HCT116 (cell line): ENCODE data around the gene MYH14. TPM values are rescaled to one million over a fixed set of nuclear protein-coding genes. Genes with fewer than 3 reads are reported as not detected.

Experiments
- ATAC-seq: fragments of 200-7000 bp; cut with Tn5 transposase; 2 replicates; pipeline ENCODE4 v1.9.1; 2020; ENCODE audit warnings: mild to moderate bottlenecking, moderate library complexity
- BruUV-seq: library from RNA; stranded (reverse); fragments of 400-500 nt; replicated peaks from 2 replicates; lab custom pipeline; 2021; lab: Mats Ljungman, UMichigan
- CTCF ChIA-PET: fragments of 300-600 bp; sonication (Branson Sonifier 250); formaldehyde crosslinking; loops from one replicate; lab custom pipeline; 2021; ENCODE audit warnings: antibody characterized with exemption; lab: Charles Lee
- POLR2A ChIA-PET: fragments of 300-600, 350-600 bp; sonication (Branson Sonifier 250); formaldehyde crosslinking; loops from one replicate; lab custom pipeline; 2021; ENCODE audit warnings: antibody characterized with exemption; lab: Charles Lee
- RAD21 ChIA-PET, 2 experiments: fragments of 300-600 bp; sonication (Branson Sonifier 250); formaldehyde crosslinking; loops; one replicate each; lab custom pipeline; 2023; ENCODE audit warnings: low total read pairs in 2 of 2; ENCODE audit not compliant: uncharacterized antibody in 2 of 2, unreplicated experiment in 2 of 2, low non-redundant PET in 1 of 2; lab: Charles Lee
- DNase-seq: peaks from one replicate; pipeline ENCODE4 v3.0.0-alpha.2; 2010; ENCODE audit warnings: low read depth, low spot score
- H2AFZ ChIP-seq: fragments of 200-600 bp; shearing (Covaris generic), sonication (generic); 2 replicates; pipeline ENCODE4 v1.6.1; 2017; ENCODE audit warnings: low read depth, mixed run types, mixed read lengths, antibody characterized with exemption, low read length; ENCODE audit not compliant: poor library complexity, severe bottlenecking
- H3K27ac ChIP-seq: 2 replicates; pipeline ENCODE4 v1.5.1; 2012; ENCODE audit warnings: low read depth, low read length
- H3K27me3 ChIP-seq: fragments of 200-600 bp; sonication (generic); 2 replicates; pipeline ENCODE4 v1.6.1; 2016; ENCODE audit warnings: mixed run types, low read length, mixed read lengths; ENCODE audit not compliant: insufficient read depth
- H3K36me3 ChIP-seq, 2 experiments: fragments of 200-500 bp in 1 of 2; fragments of 200-600 bp in 1 of 2; sonication (Bioruptor generic) in 1 of 2; sonication (generic) in 1 of 2; 2 replicates each; pipeline versions ENCODE4 v1.5.1 to v1.6.1; 2014 to 2016; ENCODE audit warnings: low read length in 2 of 2, inconsistent platforms in 1 of 2, mixed read lengths in 1 of 2, mixed run types in 1 of 2; ENCODE audit not compliant: insufficient read depth in 2 of 2, control insufficient read depth in 1 of 2
- H3K4me1 ChIP-seq, 2 experiments: fragments of 200-600 bp in 1 of 2; sonication (generic) in 1 of 2; 2 replicates each; pipeline versions ENCODE4 v1.5.1 to v1.6.1; 2012 to 2017; ENCODE audit warnings: low read length in 2 of 2, inconsistent platforms in 1 of 2, mild to moderate bottlenecking in 1 of 2, mixed read lengths in 1 of 2, mixed run types in 1 of 2, moderate library complexity in 1 of 2; ENCODE audit not compliant: insufficient read depth in 2 of 2, control insufficient read depth in 1 of 2
- H3K4me2 ChIP-seq: fragments of 200-600 bp; sonication (generic); 2 replicates; pipeline ENCODE4 v1.6.1; 2017; ENCODE audit warnings: mixed run types, low read length, mixed read lengths
- H3K4me3 ChIP-seq, 2 experiments: fragments of 200-600 bp in 1 of 2; sonication (generic) in 1 of 2; replicated peaks in 1 of 2; 2 replicates each; pipeline ENCODE4 v1.5.1; 2011 to 2016; ENCODE audit warnings: low read length in 2 of 2, control low read depth in 1 of 2, low read depth in 1 of 2, mild to moderate bottlenecking in 1 of 2, mixed read lengths in 1 of 2, mixed run types in 1 of 2
- H3K79me2 ChIP-seq: fragments of 200-600 bp; sonication (generic); 2 replicates; pipeline ENCODE4 v1.6.1; 2017; ENCODE audit warnings: mild to moderate bottlenecking, mixed run types, low read length, moderate library complexity, mixed read lengths; ENCODE audit not compliant: insufficient read depth
- H3K9ac ChIP-seq: fragments of 200-600 bp; sonication (generic); 2 replicates; pipeline ENCODE4 v1.6.1; 2016; ENCODE audit warnings: low read length, mixed read lengths
- H3K9me2 ChIP-seq: fragments of 200-600 bp; sonication (generic), shearing (Covaris generic); 2 replicates; pipeline ENCODE4 v1.6.1; 2017; ENCODE audit warnings: mixed run types, mild to moderate bottlenecking, moderate library complexity; ENCODE audit not compliant: insufficient read depth
- H3K9me3 ChIP-seq, 2 experiments: fragments of 200-500 bp in 1 of 2; fragments of 200-600 bp in 1 of 2; sonication (Bioruptor generic) in 1 of 2; sonication (generic) in 1 of 2; 2 replicates each; pipeline ENCODE4 v1.6.1; 2014 to 2017; ENCODE audit warnings: low read length in 2 of 2, mixed read lengths in 2 of 2, inconsistent platforms in 1 of 2, low read depth in 1 of 2, mild to moderate bottlenecking in 1 of 2, mixed run types in 1 of 2, moderate library complexity in 1 of 2; ENCODE audit not compliant: control insufficient read depth in 1 of 2, insufficient read depth in 1 of 2
- H4K20me1 ChIP-seq: fragments of 200-600 bp; sonication (generic), shearing (Covaris generic); 2 replicates; pipeline ENCODE4 v1.6.1; 2017; ENCODE audit warnings: mixed run types, mild to moderate bottlenecking, moderate library complexity; ENCODE audit not compliant: insufficient read depth
- FOSL1 ChIP-seq: IDR thresholded peaks from 2 replicates; pipeline ENCODE4 v1.6.1; 2012; ENCODE audit warnings: low read depth
- JUND ChIP-seq: IDR thresholded peaks from 2 replicates; pipeline ENCODE4 v1.6.1; 2012
- POLR2A ChIP-seq: IDR thresholded peaks from 2 replicates; pipeline ENCODE4 v1.7.0; 2011; ENCODE audit warnings: borderline replicate concordance; ENCODE audit not compliant: insufficient read depth, insufficient read length; ENCODE audit errors: extremely low read depth
- POLR2AphosphoS5 ChIP-seq: IDR thresholded peaks from 2 replicates; pipeline ENCODE4 v1.6.1; 2011; ENCODE audit warnings: mild to moderate bottlenecking, low read depth, low read length, moderate library complexity
- RAD21 ChIP-seq: IDR thresholded peaks from 2 replicates; pipeline ENCODE4 v1.6.1; 2012; ENCODE audit warnings: low read depth, mild to moderate bottlenecking
- YY1 ChIP-seq: IDR thresholded peaks from 2 replicates; pipeline ENCODE4 v1.6.1; 2011; ENCODE audit warnings: low read length, low read depth, moderate library complexity, mild to moderate bottlenecking; ENCODE audit not compliant: insufficient replicate concordance; ENCODE audit errors: extremely low read depth
- ZFX ChIP-seq: fragments of 450-650 bp; IDR thresholded peaks from 2 replicates; pipeline ENCODE4 v1.6.1; 2017
- intact Hi-C: fragments of 100-400 bp; cut with micrococcal nuclease; formaldehyde crosslinking; loops from 2 replicates; pipeline ENCODE4 v1.10.0; 2022
- total RNA-seq: library from RNA; stranded (reverse); gene quantifications from one replicate; pipeline ENCODE4 v1.2.1, GENCODE V29; 2021; ENCODE audit not compliant: unreplicated experiment
- TF ChIP-seq, protein P1 (sequence below): IDR thresholded peaks from 2 replicates; pipeline ENCODE4 v1.6.1; 2012

The MYH14 gene
- total RNA-seq, 1 experiment from 2014 or later, result 60.1 TPM

DNA sequence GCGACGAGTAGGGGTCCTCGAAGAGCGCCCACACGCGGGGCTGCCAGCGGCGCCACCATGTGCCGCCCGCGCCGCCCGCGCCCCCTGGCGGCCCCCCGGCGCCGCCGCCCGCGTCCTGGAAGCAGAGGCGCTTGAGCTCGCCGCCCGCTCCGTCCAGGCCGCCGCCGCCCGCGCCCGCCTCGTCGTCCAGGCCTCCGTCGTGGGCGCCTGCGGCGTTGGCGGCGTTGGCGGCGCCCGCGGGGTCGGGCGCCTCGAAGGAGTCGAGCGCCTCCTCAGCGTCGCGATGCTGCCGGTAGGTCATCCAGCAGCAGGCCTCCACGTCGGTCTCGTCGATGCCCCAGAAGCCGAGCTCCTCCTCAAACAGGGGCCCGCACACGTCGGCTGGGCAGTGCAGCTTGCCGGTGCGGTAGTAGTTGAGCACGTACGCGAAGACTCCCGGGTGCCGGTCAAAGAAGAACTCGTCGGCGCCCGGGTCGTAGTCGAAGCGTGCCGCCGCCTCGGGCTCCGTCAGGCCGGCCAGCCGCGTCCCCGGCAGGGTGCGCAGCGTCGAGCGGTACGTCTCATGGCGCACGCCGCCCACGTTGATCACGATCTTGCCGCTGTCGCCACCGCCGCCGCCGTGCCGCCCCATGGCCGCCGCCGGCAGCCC lies 124.9 kb downstream of the MYH14 start:
- no peak for ATAC-seq

DNA sequence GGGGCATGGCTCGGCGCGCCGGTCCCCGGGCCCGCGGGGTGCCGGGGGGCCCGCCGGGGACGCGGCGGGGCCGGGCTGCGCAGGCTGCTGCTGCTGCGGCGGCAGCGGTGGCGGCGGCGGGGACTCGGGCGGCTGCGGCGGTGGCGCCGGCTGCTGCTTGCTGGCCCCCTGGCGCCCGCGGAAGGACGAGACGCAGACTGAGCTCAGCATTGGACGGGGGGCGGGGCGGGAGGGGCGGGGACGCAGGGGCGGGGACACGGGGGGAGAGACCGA lies 125.4 kb downstream of the MYH14 start:
- ChIA-PET RAD21 (interaction anchor here (0.6 to 1.0 kb wide), 4 partner anchors 17 to 460 kb away, joined by 3 to 6 read pairs (median 3); no protein-coding TSS in a partner anchor), POLR2A (interaction anchor here (0.6 to 1.2 kb wide), 8 partner anchors 13 to 768 kb away, joined by 3 to 7 read pairs (median 3); no protein-coding TSS in a partner anchor), CTCF (interaction anchor here (0.6 to 1.9 kb wide), 13 partner anchors 10 to 593 kb away, joined by 3 to 10 read pairs (median 4); partner anchors contain the start of gene POLD1)
- no peaks in the 10 kb centered on the region for H3K27me3 ChIP-seq
- H3K36me3 ChIP-seq, result peaks cover 0 to under 1% of the 10 kb centered on the region in 2 experiments; a peak in 1 of 4 replicates
- no peaks in the 10 kb centered on the region for H4K20me1 ChIP-seq
- H3K9me2 ChIP-seq, result no peaks in the 10 kb centered on the region
- H3K9ac ChIP-seq, result peak overlapping the region; percentile 66
- peak overlapping the region; percentile 50 to 64; a peak in 3 of 4 replicates for H3K4me3 ChIP-seq
- TF ChIP-seq POLR2AphosphoS5 (peak; percentile 51; the same call in 1 of the 2 replicates), FOSL1 (no peak)
- no peak; the same call in 1 of the 2 replicates for ATAC-seq
- peak overlapping the region; percentile 89 for H3K4me2 ChIP-seq
- H3K9me3 ChIP-seq, result no peaks in the 10 kb centered on the region
- H3K4me1 ChIP-seq, result peaks cover 33 to 74% of the 10 kb centered on the region in 2 experiments
- no peak for DNase-seq
- H2AFZ ChIP-seq, result no peak overlapping the region
- peak overlapping the region; percentile 61; the same call in 1 of the 2 replicates for H3K27ac ChIP-seq
- BruUV-seq, result no TSS peak
- intact Hi-C loops, result loop anchor here (2.0 kb wide), 1 partner anchor 164 kb away; no protein-coding TSS in a partner anchor
- H3K79me2 ChIP-seq, result peaks cover 3% of the 10 kb centered on the region; the same call in 1 of the 2 replicates

More for the DNA sequence above, 124.9 kb downstream of the MYH14 start:
- Histone ChIP-seq H4K20me1 (no peaks in the 10 kb centered on the region), H3K4me3 (peak overlapping the region; percentile 50 to 64), H3K9me2 (no peaks in the 10 kb centered on the region), H3K9ac (peak overlapping the region; percentile 66), H3K9me3 (no peaks in the 10 kb centered on the region), H3K27me3 (no peaks in the 10 kb centered on the region), H2AFZ (no peak overlapping the region), H3K27ac (peak overlapping the region; percentile 61; the same call in 1 of the 2 replicates), H3K4me2 (peak overlapping the region; percentile 89), H3K4me1 (peaks cover 33 to 70% of the 10 kb centered on the region in 2 experiments), H3K36me3 (peaks cover 0 to 5% of the 10 kb centered on the region in 2 experiments; a peak in 2 of 4 replicates), H3K79me2 (peaks cover 3% of the 10 kb centered on the region; the same call in 1 of the 2 replicates)
- CTCF ChIA-PET, result interaction anchor here (0.6 to 1.9 kb wide), 9 partner anchors 9 to 593 kb away, joined by 3 to 10 read pairs (median 4); partner anchors contain the start of gene POLD1
- no TSS peak for BruUV-seq
- no peak for TF ChIP-seq RAD21
- TF ChIP-seq ZFX, result peak; percentile 67; the same call in 1 of the 2 replicates
- peak; percentile 4 for TF ChIP-seq POLR2A
- no peak for TF ChIP-seq YY1
- no peak for TF ChIP-seq JUND
- TF ChIP-seq, protein P1, sequence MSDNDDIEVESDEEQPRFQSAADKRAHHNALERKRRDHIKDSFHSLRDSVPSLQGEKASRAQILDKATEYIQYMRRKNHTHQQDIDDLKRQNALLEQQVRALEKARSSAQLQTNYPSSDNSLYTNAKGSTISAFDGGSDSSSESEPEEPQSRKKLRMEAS, result peak; percentile 64; the same call in 1 of the 2 replicates
- DNase-seq, result no peak
- intact Hi-C loops, result loop anchor here (2.0 kb wide), 1 partner anchor 164 kb away; no protein-coding TSS in a partner anchor
- RAD21 ChIA-PET, result interaction anchor here (0.7 to 0.8 kb wide), 2 partner anchors 180 to 459 kb away, joined by 3 read pairs; no protein-coding TSS in a partner anchor
- POLR2A ChIA-PET, result interaction anchor here (0.6 to 1.2 kb wide), 6 partner anchors 57 to 768 kb away, joined by 3 to 7 read pairs (median 4); no protein-coding TSS in a partner anchor
